H1 (cell line): ENCODE data around the gene ATP13A2.

Source experiments
- CHD1 ChIP-seq: IDR thresholded peaks from 2 replicates; pipeline ENCODE4 v1.6.1; 2012; ENCODE audit warnings: low read depth, low read length, improper control_type of control experiment
- EZH2 ChIP-seq: fragments of 200-600 bp; sonication (generic); IDR thresholded peaks from 2 replicates; pipeline ENCODE4 v1.7.1; 2012; ENCODE audit warnings: low read depth, mild to moderate bottlenecking, moderate library complexity, low read length, inconsistent platforms; ENCODE audit not compliant: severe bottlenecking
- GABPA ChIP-seq: IDR thresholded peaks from 2 replicates; pipeline ENCODE4 v1.6.1; 2011; ENCODE audit warnings: mild to moderate bottlenecking, low read length, moderate library complexity, borderline replicate concordance; ENCODE audit not compliant: insufficient read depth
- JUND ChIP-seq: IDR thresholded peaks from 2 replicates; pipeline ENCODE4 v1.6.1; 2011; ENCODE audit warnings: mild to moderate bottlenecking, improper control_type of control experiment, low read length
- NRF1 ChIP-seq: IDR thresholded peaks from 2 replicates; pipeline ENCODE4 v1.6.1; 2011; ENCODE audit warnings: mild to moderate bottlenecking, low read depth, low read length, improper control_type of control experiment
- POLR2A ChIP-seq, 2 experiments: IDR thresholded peaks; 1 replicate in 1 of 2; 2 replicates in 1 of 2; pipeline ENCODE4 v1.6.1; 2011; ENCODE audit warnings: low read depth in 2 of 2, low read length in 2 of 2, mild to moderate bottlenecking in 2 of 2; ENCODE audit errors: control extremely low read depth in 1 of 2
- SP1 ChIP-seq: IDR thresholded peaks from 2 replicates; pipeline ENCODE4 v1.6.1; 2011; ENCODE audit warnings: low read depth, low read length
- SP4 ChIP-seq: IDR thresholded peaks from 2 replicates; pipeline ENCODE4 v1.6.1; 2012; ENCODE audit warnings: low read length, inconsistent platforms
- SRF ChIP-seq: IDR thresholded peaks from 2 replicates; pipeline ENCODE4 v1.6.1; 2011; ENCODE audit warnings: mild to moderate bottlenecking, low read depth, low read length, moderate library complexity
- TAF1 ChIP-seq: IDR thresholded peaks from 2 replicates; pipeline ENCODE4 v1.6.1; 2011; ENCODE audit warnings: mild to moderate bottlenecking, low read depth, low read length
- TAF7 ChIP-seq: optimal IDR thresholded peaks from 2 replicates; pipeline ENCODE3; 2011; ENCODE audit warnings: low read depth, mild to moderate bottlenecking, inconsistent platforms, low read length, moderate library complexity, borderline replicate concordance
- TF ChIP-seq, protein P1 (sequence below), 3 experiments: IDR thresholded peaks; 1 replicate in 2 of 3; 2 replicates in 1 of 3; pipeline versions ENCODE4 v1.5.1 to v1.6.1; 2011; ENCODE audit warnings: low read length in 3 of 3, mild to moderate bottlenecking in 3 of 3, inconsistent platforms in 2 of 3, low read depth in 1 of 3, moderate library complexity in 1 of 3; ENCODE audit not compliant: insufficient read depth in 1 of 3; ENCODE audit errors: control extremely low read depth in 1 of 3
- TF ChIP-seq, protein P2 (sequence below): IDR thresholded peaks from 2 replicates; pipeline ENCODE4 v1.6.1; 2012; ENCODE audit warnings: inconsistent platforms
- TF ChIP-seq, protein P3 (sequence below): IDR thresholded peaks from 2 replicates; pipeline ENCODE4 v1.6.1; 2011; ENCODE audit warnings: low read length, improper control_type of control experiment

DNA sequence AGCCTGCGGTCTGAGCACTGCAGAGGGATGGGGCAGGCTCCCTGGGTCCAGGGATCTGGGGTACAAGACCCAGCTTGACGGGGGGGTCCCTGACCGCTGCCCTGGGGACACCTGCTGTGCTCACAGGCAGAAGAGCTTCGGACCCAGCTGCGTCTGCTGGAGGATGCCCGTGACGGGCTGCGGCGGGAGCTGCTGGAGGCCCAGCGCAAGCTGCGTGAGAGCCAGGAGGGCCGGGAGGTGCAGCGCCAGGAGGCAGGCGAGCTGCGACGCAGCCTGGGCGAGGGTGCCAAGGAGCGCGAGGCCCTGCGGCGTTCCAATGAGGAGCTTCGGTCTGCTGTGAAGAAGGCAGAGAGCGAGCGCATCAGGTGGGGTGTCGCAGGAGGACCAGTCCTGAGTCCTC, 56.5 kb downstream of the ATP13A2 start:
- TF ChIP-seq SP4 (no peak), SRF (no peak), TAF7 (no peak), TAF1 (no peak), NRF1 (no peak), JUND (no peak), SP1 (no peak), EZH2 (no peak), CHD1 (no peak), POLR2A (IDR thresholded peaks at IDR 0.05; ENCODE audit: control extremely low read depth in 1 of 2, low read depth in 2 of 2, low read length in 2 of 2) (no peak), GABPA (no peak)
- TF ChIP-seq, protein P1, sequence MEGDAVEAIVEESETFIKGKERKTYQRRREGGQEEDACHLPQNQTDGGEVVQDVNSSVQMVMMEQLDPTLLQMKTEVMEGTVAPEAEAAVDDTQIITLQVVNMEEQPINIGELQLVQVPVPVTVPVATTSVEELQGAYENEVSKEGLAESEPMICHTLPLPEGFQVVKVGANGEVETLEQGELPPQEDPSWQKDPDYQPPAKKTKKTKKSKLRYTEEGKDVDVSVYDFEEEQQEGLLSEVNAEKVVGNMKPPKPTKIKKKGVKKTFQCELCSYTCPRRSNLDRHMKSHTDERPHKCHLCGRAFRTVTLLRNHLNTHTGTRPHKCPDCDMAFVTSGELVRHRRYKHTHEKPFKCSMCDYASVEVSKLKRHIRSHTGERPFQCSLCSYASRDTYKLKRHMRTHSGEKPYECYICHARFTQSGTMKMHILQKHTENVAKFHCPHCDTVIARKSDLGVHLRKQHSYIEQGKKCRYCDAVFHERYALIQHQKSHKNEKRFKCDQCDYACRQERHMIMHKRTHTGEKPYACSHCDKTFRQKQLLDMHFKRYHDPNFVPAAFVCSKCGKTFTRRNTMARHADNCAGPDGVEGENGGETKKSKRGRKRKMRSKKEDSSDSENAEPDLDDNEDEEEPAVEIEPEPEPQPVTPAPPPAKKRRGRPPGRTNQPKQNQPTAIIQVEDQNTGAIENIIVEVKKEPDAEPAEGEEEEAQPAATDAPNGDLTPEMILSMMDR (IDR thresholded peaks at IDR 0.05; ENCODE audit: control extremely low read depth in 1 of 3, insufficient read depth in 1 of 3, low read depth in 1 of 3, low read length in 3 of 3) = no peak
- TF ChIP-seq, protein P2, sequence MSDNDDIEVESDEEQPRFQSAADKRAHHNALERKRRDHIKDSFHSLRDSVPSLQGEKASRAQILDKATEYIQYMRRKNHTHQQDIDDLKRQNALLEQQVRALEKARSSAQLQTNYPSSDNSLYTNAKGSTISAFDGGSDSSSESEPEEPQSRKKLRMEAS = no peak
- TF ChIP-seq, protein P3, sequence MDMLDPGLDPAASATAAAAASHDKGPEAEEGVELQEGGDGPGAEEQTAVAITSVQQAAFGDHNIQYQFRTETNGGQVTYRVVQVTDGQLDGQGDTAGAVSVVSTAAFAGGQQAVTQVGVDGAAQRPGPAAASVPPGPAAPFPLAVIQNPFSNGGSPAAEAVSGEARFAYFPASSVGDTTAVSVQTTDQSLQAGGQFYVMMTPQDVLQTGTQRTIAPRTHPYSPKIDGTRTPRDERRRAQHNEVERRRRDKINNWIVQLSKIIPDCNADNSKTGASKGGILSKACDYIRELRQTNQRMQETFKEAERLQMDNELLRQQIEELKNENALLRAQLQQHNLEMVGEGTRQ = no peak
